Epithelial cell of esophagus (primary cell): ENCODE results near the gene LARP6.

Experiments used
- DNase-seq: peaks from one replicate; pipeline ENCODE4 v3.0.0; 2010; ENCODE audit warnings: low read depth
- H3K4me3 ChIP-seq: 2 replicates; pipeline ENCODE4 v1.5.1; 2011; ENCODE audit warnings: mild to moderate bottlenecking, low read length, control low read depth
- CTCF ChIP-seq: IDR thresholded peaks from 2 replicates; pipeline ENCODE4 v1.5.1; 2011; ENCODE audit warnings: low read depth, mild to moderate bottlenecking, low read length, control low read depth, inconsistent platforms; ENCODE audit not compliant: insufficient read depth; ENCODE audit errors: missing control alignments

LARP6 gene

GRCh38 chr15:70799667-70800450 is 54.1 kb downstream of the LARP6 start:
- no peak for TF ChIP-seq CTCF
- H3K4me3 ChIP-seq = no peak overlapping the region
- DNase-seq = peak; percentile 37

DNA sequence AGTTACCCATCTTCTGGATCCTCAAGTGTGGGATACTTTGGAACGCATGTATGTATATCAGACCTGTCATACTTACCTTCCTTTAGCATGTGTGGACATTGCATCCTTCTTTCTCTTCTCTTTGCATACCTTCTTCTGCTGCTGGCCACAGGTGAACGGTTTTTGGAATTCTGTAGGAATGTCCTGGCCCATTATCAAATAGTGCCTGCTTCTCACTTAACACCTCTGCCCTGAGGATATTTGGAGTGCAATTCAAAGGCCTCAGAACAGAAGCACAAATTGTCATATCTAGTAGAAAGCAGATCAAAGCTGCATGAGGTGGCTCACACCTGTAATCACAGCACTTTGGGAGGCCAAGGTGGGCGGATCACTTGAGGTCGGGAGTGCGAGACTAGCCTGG is 56.5 kb downstream of the LARP6 start:
- DNase-seq = no peak
- TF ChIP-seq CTCF = no peak

DNA sequence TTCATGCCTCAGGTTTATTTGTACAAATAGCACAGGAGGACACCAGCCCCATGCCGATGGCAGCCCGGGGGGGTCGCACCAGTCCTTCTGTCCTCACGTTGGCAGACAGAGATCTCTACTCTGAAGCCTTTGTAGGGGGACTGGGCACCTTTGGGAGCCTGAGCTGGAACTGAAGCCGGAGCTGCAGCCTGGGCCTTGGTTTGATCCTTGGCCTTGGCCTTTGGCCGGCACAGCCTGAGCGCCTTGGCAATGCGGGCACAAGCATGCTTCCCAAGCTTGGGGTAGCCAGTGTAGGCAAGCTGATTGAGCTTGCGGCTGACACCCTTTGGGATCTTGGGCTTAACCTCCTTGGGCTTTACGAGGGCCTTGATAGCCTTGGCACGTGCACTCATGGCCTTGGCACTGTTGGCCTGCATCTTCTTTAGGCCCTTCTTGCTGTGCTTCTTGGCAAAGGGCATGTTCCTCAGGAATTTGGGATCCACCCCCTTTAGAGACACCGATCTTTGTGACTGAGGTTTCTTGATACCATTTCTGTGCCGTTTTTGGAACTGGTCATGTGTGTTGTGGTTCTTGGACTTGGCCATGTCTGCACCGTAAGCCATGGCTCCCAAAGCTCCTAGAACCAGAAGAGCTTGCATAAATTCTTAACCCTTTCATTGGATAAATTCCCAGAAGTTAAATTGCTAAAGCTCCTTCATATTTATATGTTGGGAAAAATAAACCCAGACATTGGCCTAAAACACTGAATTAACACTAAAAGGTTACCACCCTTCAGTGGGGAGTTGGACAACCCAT is 57.2 kb downstream of the LARP6 start:
- DNase-seq = no peak
- no peak overlapping the region for H3K4me3 ChIP-seq
- no peak for TF ChIP-seq CTCF

More for the DNA sequence above, 56.5 kb downstream of the LARP6 start:
- no peak overlapping the region for H3K4me3 ChIP-seq

GRCh38 chr15:70795311-70795665 is 58.7 kb downstream of the LARP6 start:
- no peak for TF ChIP-seq CTCF
- peak; percentile 81 for DNase-seq
- no peak overlapping the region for H3K4me3 ChIP-seq

- TF ChIP-seq CTCF = no peak
- no peak overlapping the region for H3K4me3 ChIP-seq
- DNase-seq = no peak
Observed at GRCh38 chr15:70794596-70795310, 59.2 kb downstream of the LARP6 start.

DNA sequence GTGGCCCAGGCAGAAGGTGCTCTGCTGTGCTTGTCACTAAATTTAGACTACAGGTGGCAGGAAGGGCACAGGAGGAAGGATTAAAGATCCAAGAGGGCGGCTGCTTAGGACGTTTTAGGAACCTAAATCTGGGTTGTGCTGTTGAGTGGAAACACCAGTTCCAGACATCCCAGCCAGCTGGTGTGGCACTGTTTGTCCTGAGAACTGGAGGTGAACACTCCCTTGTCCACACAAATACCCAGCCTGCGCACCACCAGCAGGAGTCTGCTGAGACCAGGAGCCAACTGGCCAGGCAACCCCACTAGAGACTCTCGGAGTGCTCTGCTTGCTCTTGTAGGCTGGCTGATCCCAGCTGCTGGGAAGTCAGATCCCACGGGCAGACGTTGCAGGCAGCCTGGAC is 60.3 kb downstream of the LARP6 start:
- no peak for TF ChIP-seq CTCF
- H3K4me3 ChIP-seq = no peak overlapping the region
- no peak for DNase-seq
